ENCODE measurements around the gene MTR.

DNA sequence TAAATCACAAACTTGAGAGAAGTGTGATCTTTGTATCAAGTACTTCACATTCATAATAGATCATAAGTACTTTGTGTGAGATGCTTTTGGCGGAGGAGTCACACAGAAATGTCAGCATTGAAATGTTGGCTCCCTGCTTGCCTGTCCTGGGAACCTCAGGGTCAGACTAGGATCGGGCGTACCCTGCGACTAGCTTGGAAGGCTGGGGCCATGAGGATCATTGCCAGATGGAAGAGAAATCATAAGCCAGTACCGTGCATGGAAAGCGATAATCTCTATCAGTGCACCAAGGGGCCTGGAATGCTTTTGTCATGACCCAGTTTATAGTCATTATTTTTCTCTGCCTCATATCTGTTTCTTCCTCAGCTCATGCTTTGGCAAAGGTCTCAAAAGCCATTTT is 35.5 kb downstream of the MTR start:
- TF ChIP-seq, protein P1, sequence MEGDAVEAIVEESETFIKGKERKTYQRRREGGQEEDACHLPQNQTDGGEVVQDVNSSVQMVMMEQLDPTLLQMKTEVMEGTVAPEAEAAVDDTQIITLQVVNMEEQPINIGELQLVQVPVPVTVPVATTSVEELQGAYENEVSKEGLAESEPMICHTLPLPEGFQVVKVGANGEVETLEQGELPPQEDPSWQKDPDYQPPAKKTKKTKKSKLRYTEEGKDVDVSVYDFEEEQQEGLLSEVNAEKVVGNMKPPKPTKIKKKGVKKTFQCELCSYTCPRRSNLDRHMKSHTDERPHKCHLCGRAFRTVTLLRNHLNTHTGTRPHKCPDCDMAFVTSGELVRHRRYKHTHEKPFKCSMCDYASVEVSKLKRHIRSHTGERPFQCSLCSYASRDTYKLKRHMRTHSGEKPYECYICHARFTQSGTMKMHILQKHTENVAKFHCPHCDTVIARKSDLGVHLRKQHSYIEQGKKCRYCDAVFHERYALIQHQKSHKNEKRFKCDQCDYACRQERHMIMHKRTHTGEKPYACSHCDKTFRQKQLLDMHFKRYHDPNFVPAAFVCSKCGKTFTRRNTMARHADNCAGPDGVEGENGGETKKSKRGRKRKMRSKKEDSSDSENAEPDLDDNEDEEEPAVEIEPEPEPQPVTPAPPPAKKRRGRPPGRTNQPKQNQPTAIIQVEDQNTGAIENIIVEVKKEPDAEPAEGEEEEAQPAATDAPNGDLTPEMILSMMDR (IDR thresholded peaks at IDR 0.05): no peak
- TF ChIP-seq POLR2A (IDR thresholded peaks at IDR 0.05): no peak
